ENCODE results near the gene SLC4A11.

DNA sequence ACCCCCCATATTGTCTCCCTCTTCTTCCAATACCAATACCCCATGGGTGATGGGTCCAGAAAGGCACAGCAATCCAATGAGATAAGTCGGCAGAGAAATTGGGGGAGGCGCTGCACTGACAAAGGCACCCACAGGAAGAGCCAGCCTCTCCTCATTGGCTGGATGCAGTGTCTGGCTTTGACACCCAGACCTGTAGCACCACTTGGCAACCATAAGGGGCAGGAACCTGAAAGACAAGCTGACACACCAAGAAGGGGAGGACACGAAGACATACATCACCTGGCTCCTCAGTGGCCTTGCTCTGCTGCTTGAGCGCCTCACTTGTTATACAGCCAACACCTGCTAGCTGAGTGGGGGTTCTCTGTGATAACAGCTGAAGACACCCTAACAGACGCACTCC lies 19.4 kb upstream of the SLC4A11 start:
- TF ChIP-seq EZH2phosphoT487 (conservative IDR thresholded peaks at IDR 0.05; ENCODE audit: low read length), result no peak
- TF ChIP-seq, protein P1, sequence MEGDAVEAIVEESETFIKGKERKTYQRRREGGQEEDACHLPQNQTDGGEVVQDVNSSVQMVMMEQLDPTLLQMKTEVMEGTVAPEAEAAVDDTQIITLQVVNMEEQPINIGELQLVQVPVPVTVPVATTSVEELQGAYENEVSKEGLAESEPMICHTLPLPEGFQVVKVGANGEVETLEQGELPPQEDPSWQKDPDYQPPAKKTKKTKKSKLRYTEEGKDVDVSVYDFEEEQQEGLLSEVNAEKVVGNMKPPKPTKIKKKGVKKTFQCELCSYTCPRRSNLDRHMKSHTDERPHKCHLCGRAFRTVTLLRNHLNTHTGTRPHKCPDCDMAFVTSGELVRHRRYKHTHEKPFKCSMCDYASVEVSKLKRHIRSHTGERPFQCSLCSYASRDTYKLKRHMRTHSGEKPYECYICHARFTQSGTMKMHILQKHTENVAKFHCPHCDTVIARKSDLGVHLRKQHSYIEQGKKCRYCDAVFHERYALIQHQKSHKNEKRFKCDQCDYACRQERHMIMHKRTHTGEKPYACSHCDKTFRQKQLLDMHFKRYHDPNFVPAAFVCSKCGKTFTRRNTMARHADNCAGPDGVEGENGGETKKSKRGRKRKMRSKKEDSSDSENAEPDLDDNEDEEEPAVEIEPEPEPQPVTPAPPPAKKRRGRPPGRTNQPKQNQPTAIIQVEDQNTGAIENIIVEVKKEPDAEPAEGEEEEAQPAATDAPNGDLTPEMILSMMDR (IDR thresholded peaks at IDR 0.05; ENCODE audit: insufficient read depth, low read length, poor library complexity, severe bottlenecking), result no peak
